WERI-Rb-1 (cell line): ENCODE results near the gene CDKAL1.

Source experiments
- DNase-seq: peaks from one replicate; pipeline ENCODE4 v3.0.0-alpha.2; 2020
- H3K27ac ChIP-seq: fragments of 250-450 bp; sonication (Bioruptor Pico); 2 replicates; pipeline ENCODE4 v1.5.1; 2020; ENCODE audit warnings: mild to moderate bottlenecking, moderate library complexity
- H3K27me3 ChIP-seq: fragments of 250-450 bp; sonication (Bioruptor Pico); 2 replicates; pipeline ENCODE4 v1.5.1; 2021; ENCODE audit warnings: mild to moderate bottlenecking, low read depth, moderate library complexity; ENCODE audit not compliant: insufficient read depth, severe bottlenecking
- H3K36me3 ChIP-seq: fragments of 250-450 bp; sonication (Bioruptor Pico); 2 replicates; pipeline ENCODE4 v1.5.1; 2020; ENCODE audit warnings: mild to moderate bottlenecking, moderate library complexity
- H3K4me3 ChIP-seq: 2 replicates; pipeline ENCODE4 v1.5.1; 2011; ENCODE audit warnings: low read depth, mild to moderate bottlenecking, control low read depth, low read length
- H3K9me3 ChIP-seq: fragments of 250-450 bp; sonication (Bioruptor Pico); 2 replicates; pipeline ENCODE4 v1.5.1; 2021; ENCODE audit warnings: mild to moderate bottlenecking, moderate library complexity; ENCODE audit not compliant: severe bottlenecking
- CTCF ChIP-seq: IDR thresholded peaks from 2 replicates; pipeline ENCODE4 v1.5.1; 2011; ENCODE audit warnings: low read depth, mild to moderate bottlenecking, control low read depth, inconsistent platforms, low read length

CDKAL1 gene

DNA sequence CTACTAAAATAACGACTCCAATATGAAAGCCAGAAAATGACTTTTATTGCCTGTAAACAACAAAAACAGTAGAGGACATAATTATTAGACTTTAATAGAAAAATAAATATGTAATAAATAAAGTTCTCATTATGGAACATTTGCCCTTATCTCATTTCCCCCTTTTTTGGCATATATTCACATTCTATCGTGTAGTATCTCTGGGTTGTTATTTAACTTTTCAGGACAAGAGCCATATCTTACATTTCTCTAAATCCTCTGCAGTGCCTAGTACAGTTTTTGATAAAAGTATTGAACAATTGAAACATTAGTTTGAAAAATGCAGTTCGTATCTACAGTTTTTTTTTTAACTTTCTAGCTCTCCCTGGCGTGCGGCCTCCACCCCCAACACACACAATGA, 617.3 kb downstream of the CDKAL1 start:
- no peak overlapping the region for H3K4me3 ChIP-seq
- no peaks in the 10 kb centered on the region for H3K27me3 ChIP-seq
- H3K27ac ChIP-seq: no peak overlapping the region
- no peaks in the 10 kb centered on the region for H3K36me3 ChIP-seq
- DNase-seq: no peak
- H3K9me3 ChIP-seq: no peaks in the 10 kb centered on the region
- no peak for TF ChIP-seq CTCF

- H3K4me3 ChIP-seq: no peak overlapping the region
- TF ChIP-seq CTCF: no peak
- no peaks in the 10 kb centered on the region for H3K9me3 ChIP-seq
- H3K27me3 ChIP-seq: no peaks in the 10 kb centered on the region
- H3K27ac ChIP-seq: no peak overlapping the region
- H3K36me3 ChIP-seq: no peaks in the 10 kb centered on the region
- DNase-seq: no peak
Measured at GRCh38 chr6:21157186-21157929, 623.1 kb downstream of the CDKAL1 start.

GRCh38 chr6:21158149-21158548, 623.9 kb downstream of the CDKAL1 start:
- H3K4me3 ChIP-seq: no peak overlapping the region
- no peak overlapping the region for H3K27ac ChIP-seq
- DNase-seq: no peak
- no peaks in the 10 kb centered on the region for H3K27me3 ChIP-seq
- TF ChIP-seq CTCF: no peak
- H3K9me3 ChIP-seq: no peaks in the 10 kb centered on the region
- no peaks in the 10 kb centered on the region for H3K36me3 ChIP-seq

DNA sequence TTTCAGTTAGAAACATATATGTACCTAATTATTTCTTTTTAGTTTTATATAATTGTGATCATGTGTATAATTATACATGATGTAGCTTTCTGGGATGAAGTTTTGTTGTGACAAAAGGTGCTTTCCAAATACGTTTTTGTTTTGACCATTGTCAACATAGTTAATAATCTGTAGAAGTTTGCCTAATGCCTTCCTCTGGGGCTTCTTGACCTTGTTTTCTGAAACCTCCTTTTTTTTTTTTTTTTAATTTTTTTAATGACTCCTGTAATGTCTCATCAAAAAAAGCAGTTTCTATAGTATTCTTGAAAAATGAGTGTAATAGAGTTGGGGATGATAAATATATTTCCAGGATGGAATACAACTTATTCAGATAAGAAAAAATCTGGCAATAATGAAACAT, 624.6 kb downstream of the CDKAL1 start:
- no peak overlapping the region for H3K4me3 ChIP-seq
- no peaks in the 10 kb centered on the region for H3K27me3 ChIP-seq
- no peak for TF ChIP-seq CTCF
- DNase-seq: no peak
- H3K9me3 ChIP-seq: no peaks in the 10 kb centered on the region
- no peaks in the 10 kb centered on the region for H3K36me3 ChIP-seq
- H3K27ac ChIP-seq: no peak overlapping the region

DNA sequence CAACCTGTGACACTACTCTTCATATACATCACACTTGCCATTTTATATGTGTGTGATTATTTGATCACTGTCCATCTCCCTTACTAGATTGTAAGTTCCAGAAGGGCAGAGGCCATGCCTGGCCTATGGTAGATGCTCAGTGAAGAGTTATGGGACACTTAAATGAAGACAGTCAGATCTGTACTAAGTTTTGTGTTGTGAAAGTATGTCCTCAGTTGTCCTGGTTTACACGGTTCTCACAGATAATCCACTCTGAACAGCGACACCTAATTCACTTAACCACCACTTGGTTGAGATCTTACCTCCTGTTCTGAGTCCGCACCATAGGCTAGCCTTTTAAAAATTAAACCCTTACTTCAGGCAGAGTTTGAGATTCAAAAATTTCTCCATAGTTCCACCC, 625.2 kb downstream of the CDKAL1 start:
- H3K27me3 ChIP-seq: no peaks in the 10 kb centered on the region
- no peak overlapping the region for H3K27ac ChIP-seq
- H3K9me3 ChIP-seq: no peaks in the 10 kb centered on the region
- H3K36me3 ChIP-seq: no peaks in the 10 kb centered on the region
- TF ChIP-seq CTCF: no peak
- no peak for DNase-seq
- H3K4me3 ChIP-seq: no peak overlapping the region

DNA sequence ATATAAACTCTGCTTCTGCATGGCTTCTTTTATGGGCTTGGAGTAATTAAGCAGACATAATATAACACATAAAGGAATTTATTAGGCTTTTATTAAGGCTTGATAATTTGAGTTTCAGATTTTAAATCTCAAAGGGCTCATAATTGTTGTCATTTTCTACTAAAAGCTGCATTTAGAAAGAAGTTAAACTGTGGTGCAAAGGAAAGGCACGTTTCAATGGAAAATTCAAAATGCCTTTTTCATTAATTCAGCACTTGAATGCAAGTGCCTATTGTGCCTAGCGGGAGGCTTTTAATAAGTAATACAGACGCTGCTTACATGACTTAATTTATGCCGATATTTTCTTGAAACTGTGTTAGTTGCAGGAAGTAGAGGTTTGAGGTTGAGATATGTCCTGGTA, 627.5 kb downstream of the CDKAL1 start:
- Histone ChIP-seq H3K9me3 (no peaks in the 10 kb centered on the region), H3K36me3 (no peaks in the 10 kb centered on the region), H3K27ac (no peak overlapping the region), H3K27me3 (no peaks in the 10 kb centered on the region), H3K4me3 (no peak overlapping the region)
- no peak for DNase-seq
- TF ChIP-seq CTCF: no peak
